ENCODE measurements around the gene SLC25A36. TPM values are rescaled to one million over a fixed set of nuclear protein-coding genes. Genes with fewer than 3 reads are reported as not detected.

Gene SLC25A36
- total and polyA plus RNA-seq, 11 donors: 36.0 to 78.0 (median 56.6) TPM

- no peaks in the 10 kb centered on the region for H3K36me3 ChIP-seq
- WGBS, 4 donors: 27 to 46% (median 36%) methylated on average over 1 of the region's 1 CpG
- peaks cover 0 to 9% (median 0%) of the 10 kb centered on the region in 12 donors for H3K4me1 ChIP-seq
- no peaks in the 10 kb centered on the region for H3K27me3 ChIP-seq
- H3K9me3 ChIP-seq: peaks cover 0 to 6% (median 0%) of the 10 kb centered on the region in 12 donors
- H3K27ac ChIP-seq: no peak overlapping the region
- TF ChIP-seq, protein P1, sequence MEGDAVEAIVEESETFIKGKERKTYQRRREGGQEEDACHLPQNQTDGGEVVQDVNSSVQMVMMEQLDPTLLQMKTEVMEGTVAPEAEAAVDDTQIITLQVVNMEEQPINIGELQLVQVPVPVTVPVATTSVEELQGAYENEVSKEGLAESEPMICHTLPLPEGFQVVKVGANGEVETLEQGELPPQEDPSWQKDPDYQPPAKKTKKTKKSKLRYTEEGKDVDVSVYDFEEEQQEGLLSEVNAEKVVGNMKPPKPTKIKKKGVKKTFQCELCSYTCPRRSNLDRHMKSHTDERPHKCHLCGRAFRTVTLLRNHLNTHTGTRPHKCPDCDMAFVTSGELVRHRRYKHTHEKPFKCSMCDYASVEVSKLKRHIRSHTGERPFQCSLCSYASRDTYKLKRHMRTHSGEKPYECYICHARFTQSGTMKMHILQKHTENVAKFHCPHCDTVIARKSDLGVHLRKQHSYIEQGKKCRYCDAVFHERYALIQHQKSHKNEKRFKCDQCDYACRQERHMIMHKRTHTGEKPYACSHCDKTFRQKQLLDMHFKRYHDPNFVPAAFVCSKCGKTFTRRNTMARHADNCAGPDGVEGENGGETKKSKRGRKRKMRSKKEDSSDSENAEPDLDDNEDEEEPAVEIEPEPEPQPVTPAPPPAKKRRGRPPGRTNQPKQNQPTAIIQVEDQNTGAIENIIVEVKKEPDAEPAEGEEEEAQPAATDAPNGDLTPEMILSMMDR (IDR thresholded peaks at IDR 0.05): no peak
- TF ChIP-seq POLR2A (IDR thresholded peaks at IDR 0.05): no peak
- ATAC-seq: peak in 2 of 4 donors; percentile 22 to 46
- intact Hi-C loops (cut with DNase I): loop anchor here in 8 of 10 donors (2.0 to 10.0 kb wide), 6 partner anchors 73 to 295 kb away; no protein-coding TSS in a partner anchor
- no peak overlapping the region for H3K4me3 ChIP-seq
- no peak for DNase-seq
Observed at GRCh38 chr3:140899363-140899762, 42.3 kb upstream of the SLC25A36 start.

GRCh38 chr3:140902791-140903190 lies 38.8 kb upstream of the SLC25A36 start:
- H3K9me3 ChIP-seq: no peaks in the 10 kb centered on the region
- H3K36me3 ChIP-seq: no peaks in the 10 kb centered on the region
- H3K4me1 ChIP-seq: peaks cover 0 to 15% (median 0%) of the 10 kb centered on the region in 12 donors
- H3K4me3 ChIP-seq: no peak overlapping the region
- H3K27ac ChIP-seq: no peak overlapping the region
- H3K27me3 ChIP-seq: no peaks in the 10 kb centered on the region
- intact Hi-C loops (cut with DNase I): loop anchor here in 2 of 10 donors (5.0 to 10.0 kb wide), 2 partner anchors 52 to 70 kb away; no protein-coding TSS in a partner anchor
- DNase-seq (no peak), ATAC-seq (no peak)
- no peak for TF ChIP-seq POLR2A (IDR thresholded peaks at IDR 0.05)
- TF ChIP-seq, protein P1 (IDR thresholded peaks at IDR 0.05): no peak

DNA sequence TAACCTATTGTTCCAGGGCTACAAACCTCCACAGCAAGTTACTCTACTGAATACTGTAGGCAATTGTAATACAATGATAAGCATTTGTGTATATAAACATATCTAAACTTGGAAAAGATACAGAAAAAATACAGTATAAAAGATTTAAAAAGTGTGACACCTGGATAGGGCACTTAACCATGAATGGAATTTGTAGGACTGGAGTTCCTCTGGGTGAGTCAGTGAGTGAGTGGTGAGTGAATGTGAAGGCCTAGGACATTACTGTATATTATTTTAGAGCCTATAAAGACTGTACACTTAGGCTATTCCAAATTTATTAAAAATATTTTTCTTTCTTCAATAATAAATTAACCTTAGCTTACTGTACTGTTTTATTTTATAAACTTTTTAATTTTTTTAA lies 38.4 kb upstream of the SLC25A36 start:
- H3K27me3 ChIP-seq: no peaks in the 10 kb centered on the region
- H3K27ac ChIP-seq: no peak overlapping the region
- intact Hi-C loops (cut with DNase I): loop anchor here in 2 of 10 donors (5.0 to 10.0 kb wide), 2 partner anchors 52 to 69 kb away; no protein-coding TSS in a partner anchor
- ATAC-seq (no peak), DNase-seq (no peak)
- H3K36me3 ChIP-seq: no peaks in the 10 kb centered on the region
- no peaks in the 10 kb centered on the region for H3K9me3 ChIP-seq
- H3K4me3 ChIP-seq: no peak overlapping the region
- H3K4me1 ChIP-seq: peaks cover 0 to 15% (median 0%) of the 10 kb centered on the region in 12 donors
- no peak for TF ChIP-seq POLR2A (IDR thresholded peaks at IDR 0.05)
- TF ChIP-seq, protein P1 (IDR thresholded peaks at IDR 0.05): no peak

DNA sequence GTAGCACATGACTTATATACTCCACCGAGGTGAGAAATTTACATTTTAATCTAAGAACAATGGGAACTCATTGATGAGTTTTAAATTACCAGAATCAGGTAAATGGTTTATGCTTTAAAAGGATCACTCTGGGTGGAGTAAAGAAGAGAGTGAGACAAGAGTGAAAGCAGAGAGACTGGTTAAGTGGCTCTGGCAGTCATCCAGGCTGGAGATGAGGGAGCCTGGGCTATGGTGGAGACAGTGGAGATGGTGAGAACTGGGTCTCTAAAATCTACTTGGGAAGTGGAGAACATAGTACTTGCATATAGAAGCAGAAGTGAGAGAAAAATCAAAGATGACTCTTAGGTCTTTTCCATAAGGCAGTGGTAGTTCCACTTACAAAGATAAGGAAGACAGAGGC lies 37.1 kb upstream of the SLC25A36 start:
- intact Hi-C loops (cut with DNase I): loop anchor here in 2 of 10 donors (5.0 to 10.0 kb wide), 2 partner anchors 50 to 68 kb away; no protein-coding TSS in a partner anchor

More for the DNA sequence above, 37.1 kb upstream of the SLC25A36 start:
- H3K36me3 ChIP-seq: no peaks in the 10 kb centered on the region
- TF ChIP-seq POLR2A (IDR thresholded peaks at IDR 0.05): no peak
- TF ChIP-seq, protein P1 (IDR thresholded peaks at IDR 0.05): no peak
- no peak overlapping the region for H3K4me3 ChIP-seq
- peaks cover 0 to 12% (median 0%) of the 10 kb centered on the region in 12 donors for H3K4me1 ChIP-seq
- DNase-seq (peak in 3 of 5 donors; percentile 29 to 54 (median 33)), ATAC-seq (peak in 2 of 4 donors; percentile 52 to 69)
- WGBS, 4 donors: 45 to 85% (median 63%) methylated on average over 1 of the region's 1 CpG
- H3K27ac ChIP-seq: no peak overlapping the region
- H3K9me3 ChIP-seq: no peaks in the 10 kb centered on the region
- no peaks in the 10 kb centered on the region for H3K27me3 ChIP-seq
